IMR-90 (cell line): ENCODE data around the gene PSEN2. TPM values are rescaled to one million over a fixed set of nuclear protein-coding genes. Genes with fewer than 3 reads are reported as not detected.

Source experiments
- ATAC-seq: fragments of 200-7000 bp; cut with Tn5 transposase; 2 replicates; pipeline ENCODE4 v1.9.1; 2020; ENCODE audit warnings: low read depth, mild to moderate bottlenecking, moderate library complexity
- BruUV-seq: library from RNA; stranded (reverse); fragments of 400-500 nt; replicated peaks from 2 replicates; lab custom pipeline; 2021; lab: Mats Ljungman, UMichigan
- CTCF ChIA-PET: fragments of 300-600 bp; formaldehyde crosslinking; extraction: SDS; loops from one replicate; lab custom pipeline; 2021; ENCODE audit warnings: antibody characterized with exemption; lab: Yijun Ruan, JAX
- POLR2A ChIA-PET: fragments of 300-600 bp; sonication (Branson Sonifier 250); formaldehyde crosslinking; loops from one replicate; lab custom pipeline; 2022; ENCODE audit warnings: antibody characterized with exemption; ENCODE audit not compliant: unreplicated experiment; lab: Charles Lee
- DNase-seq: peaks from one replicate; pipeline ENCODE4 v3.0.0; 2013
- H2AFZ ChIP-seq: replicated peaks from 2 replicates; pipeline ENCODE3; 2013; ENCODE audit warnings: low read length, mild to moderate bottlenecking; ENCODE audit not compliant: poor library complexity
- H2AK5ac ChIP-seq: 2 replicates; pipeline ENCODE4 v1.6.1; 2013; ENCODE audit warnings: low read depth, low read length, inconsistent platforms
- H2AK9ac ChIP-seq: replicated peaks from 2 replicates; pipeline ENCODE3; 2013; ENCODE audit warnings: mild to moderate bottlenecking, low read depth, low read length, moderate library complexity; ENCODE audit not compliant: poor library complexity
- H2BK120ac ChIP-seq: 2 replicates; pipeline ENCODE4 v1.6.1; 2013; ENCODE audit warnings: low read depth, low read length, inconsistent platforms
- H2BK15ac ChIP-seq: 3 replicates; pipeline ENCODE4 v1.6.1; 2013; ENCODE audit warnings: low read depth, low read length, inconsistent platforms
- H2BK20ac ChIP-seq: 2 replicates; pipeline ENCODE4 v1.6.1; 2013; ENCODE audit warnings: low read depth, mild to moderate bottlenecking, inconsistent platforms, low read length, moderate library complexity
- H2BK5ac ChIP-seq: 2 replicates; pipeline ENCODE4 v1.6.1; 2013; ENCODE audit warnings: mild to moderate bottlenecking, low read depth, low read length, inconsistent platforms; ENCODE audit not compliant: poor library complexity, severe bottlenecking
- H3K14ac ChIP-seq: replicated peaks from 2 replicates; pipeline ENCODE4 v1.6.1; 2013; ENCODE audit warnings: low read depth, low read length, inconsistent platforms
- H3K18ac ChIP-seq: 2 replicates; pipeline ENCODE4 v1.6.1; 2013; ENCODE audit warnings: low read depth, low read length, control low read depth
- H3K23ac ChIP-seq: 2 replicates; pipeline ENCODE4 v1.6.1; 2013; ENCODE audit warnings: low read depth, low read length, inconsistent platforms
- H3K27ac ChIP-seq: 2 replicates; pipeline ENCODE4 v1.5.1; 2013; ENCODE audit warnings: mild to moderate bottlenecking, control low read depth, low read length; ENCODE audit not compliant: insufficient read depth
- H3K27me3 ChIP-seq: 2 replicates; pipeline ENCODE4 v1.6.1; 2013; ENCODE audit warnings: low read length; ENCODE audit not compliant: control insufficient read depth, insufficient read depth
- H3K36me3 ChIP-seq: 2 replicates; pipeline ENCODE4 v1.6.1; 2013; ENCODE audit warnings: low read length, mixed read lengths; ENCODE audit not compliant: control insufficient read depth, insufficient read depth
- H3K4ac ChIP-seq: 2 replicates; pipeline ENCODE4 v1.6.1; 2013; ENCODE audit warnings: low read depth, low read length, inconsistent platforms
- H3K4me1 ChIP-seq: 2 replicates; pipeline ENCODE4 v1.6.1; 2013; ENCODE audit warnings: low read length, mixed read lengths; ENCODE audit not compliant: control insufficient read depth, insufficient read depth
- H3K4me2 ChIP-seq: 2 replicates; pipeline ENCODE4 v1.6.1; 2013; ENCODE audit warnings: low read depth, mild to moderate bottlenecking, control low read depth, low read length, moderate library complexity
- H3K4me3 ChIP-seq: 2 replicates; pipeline ENCODE4 v1.5.1; 2013; ENCODE audit warnings: low read depth, mild to moderate bottlenecking, control low read depth, low read length, moderate library complexity; ENCODE audit not compliant: insufficient read depth
- H3K56ac ChIP-seq: 2 replicates; pipeline ENCODE4 v1.6.1; 2013; ENCODE audit warnings: low read length, inconsistent platforms; ENCODE audit not compliant: insufficient read depth; ENCODE audit errors: extremely low read depth
- H3K79me1 ChIP-seq, 2 experiments: 2 replicates each; pipeline ENCODE4 v1.6.1; 2013; ENCODE audit warnings: low read length in 2 of 2, inconsistent platforms in 1 of 2, low read depth in 1 of 2
- H3K9ac ChIP-seq: 2 replicates; pipeline ENCODE4 v1.6.1; 2013; ENCODE audit warnings: low read depth, low read length, control low read depth
- H3K9me1 ChIP-seq: 2 replicates; pipeline ENCODE4 v1.6.1; 2013; ENCODE audit warnings: low read length, inconsistent platforms; ENCODE audit not compliant: insufficient read depth
- H3K9me3 ChIP-seq: 2 replicates; pipeline ENCODE4 v1.6.1; 2013; ENCODE audit warnings: low read length; ENCODE audit not compliant: control insufficient read depth, insufficient read depth
- H4K20me1 ChIP-seq: 2 replicates; pipeline ENCODE4 v1.6.1; 2013; ENCODE audit warnings: low read length, inconsistent platforms; ENCODE audit not compliant: insufficient read depth
- H4K5ac ChIP-seq: 2 replicates; pipeline ENCODE4 v1.6.1; 2013; ENCODE audit warnings: mild to moderate bottlenecking, low read depth, low read length, control low read depth
- H4K8ac ChIP-seq, 2 experiments: 2 replicates each; pipeline ENCODE4 v1.6.1; 2013; ENCODE audit warnings: low read depth in 2 of 2, low read length in 2 of 2, control low read depth in 1 of 2, inconsistent platforms in 1 of 2
- H4K91ac ChIP-seq: 2 replicates; pipeline ENCODE4 v1.6.1; 2013; ENCODE audit warnings: low read depth, low read length, inconsistent platforms; ENCODE audit not compliant: insufficient read depth
- BHLHE40 ChIP-seq: fragments of 150-350 bp; IDR thresholded peaks from 2 replicates; pipeline ENCODE4 v1.6.1; 2016; ENCODE audit warnings: mild to moderate bottlenecking, low read depth, low read length
- CEBPB ChIP-seq: IDR thresholded peaks from 2 replicates; pipeline ENCODE4 v1.6.1; 2012; ENCODE audit warnings: low read depth, low read length, improper control_type of control experiment
- CHD1 ChIP-seq: IDR thresholded peaks from 2 replicates; pipeline ENCODE4 v1.6.1; 2012; ENCODE audit warnings: low read depth, low read length, improper control_type of control experiment
- FOS ChIP-seq: fragments of 150-350 bp; IDR thresholded peaks from 2 replicates; pipeline ENCODE4 v1.6.1; 2016; ENCODE audit warnings: low read depth, low read length
- MAFK ChIP-seq: IDR thresholded peaks from 2 replicates; pipeline ENCODE4 v1.6.1; 2012; ENCODE audit warnings: low read depth, low read length, improper control_type of control experiment
- MAZ ChIP-seq: IDR thresholded peaks from 2 replicates; pipeline ENCODE4 v1.6.1; 2012; ENCODE audit warnings: low read depth, mild to moderate bottlenecking, low read length, improper control_type of control experiment, moderate library complexity, borderline replicate concordance
- MXI1 ChIP-seq: IDR thresholded peaks from 2 replicates; pipeline ENCODE4 v1.6.1; 2012; ENCODE audit warnings: low read depth, mild to moderate bottlenecking, low read length, moderate library complexity, borderline replicate concordance
- NFE2L2 ChIP-seq: fragments of 150-350 bp; IDR thresholded peaks from 2 replicates; pipeline ENCODE4 v1.6.1; 2016; ENCODE audit warnings: low read depth, mild to moderate bottlenecking, low read length
- RAD21 ChIP-seq: IDR thresholded peaks from 2 replicates; pipeline ENCODE4 v1.6.1; 2012; ENCODE audit warnings: low read length, improper control_type of control experiment
- RCOR1 ChIP-seq: IDR thresholded peaks from 2 replicates; pipeline ENCODE4 v1.6.1; 2012; ENCODE audit warnings: mild to moderate bottlenecking, low read length, improper control_type of control experiment; ENCODE audit not compliant: insufficient replicate concordance
- RFX5 ChIP-seq: IDR thresholded peaks from 2 replicates; pipeline ENCODE4 v1.8.0; 2012; ENCODE audit warnings: low read depth, mild to moderate bottlenecking, low read length, moderate library complexity
- SMC3 ChIP-seq: fragments of 150-350 bp; IDR thresholded peaks from 2 replicates; pipeline ENCODE4 v1.6.1; 2016; ENCODE audit warnings: low read depth, mild to moderate bottlenecking, antibody characterized with exemption, low read length, moderate library complexity
- USF2 ChIP-seq: fragments of 150-350 bp; IDR thresholded peaks from 2 replicates; pipeline ENCODE4 v1.6.1; 2017; ENCODE audit warnings: mild to moderate bottlenecking, antibody characterized with exemption, low read length, low read depth
- WGBS, 2 experiments: methylation state at CpG; one replicate each; pipeline versions ENCODE4 v1.1.5 to v1.1.7; 2013; ENCODE audit warnings: missing lambda C conversion rate in 2 of 2; ENCODE audit not compliant: insufficient read length in 1 of 2; ENCODE audit errors: extremely low coverage in 2 of 2; 5-methylcytosine and 5-hydroxymethylcytosine counted together
- dilution Hi-C: fragments of 300-500 bp; cut with HindIII; formaldehyde crosslinking; loops from one replicate; pipeline ENCODE4 v1.14.3; 2018; ENCODE audit warnings: low sequenced_read_pairs; ENCODE audit not compliant: unreplicated experiment
- in situ Hi-C: fragments of 300-500 bp; cut with MboI; formaldehyde crosslinking; loops from 3 replicates; pipeline ENCODE4 v1.14.3; 2019; ENCODE audit warnings: low sequenced_read_pairs, inconsistent platforms, mixed read lengths
- intact Hi-C: fragments of 100-400 bp; cut with micrococcal nuclease; formaldehyde crosslinking; loops from 2 replicates; pipeline ENCODE4 v1.10.0; 2022
- polyA plus RNA-seq, 3 experiments: library from polyadenylated mRNA; depleted of rRNA; stranded (reverse); fragments of >200 nt; gene quantifications; 2 replicates each; pipeline ENCODE4 v1.2.3, GENCODE V29; 2012; ENCODE audit warnings: low replicate concordance in 1 of 3
- total RNA-seq: library from RNA; depleted of rRNA; stranded (reverse); fragments of >200 nt; gene quantifications from 2 replicates; pipeline ENCODE4 v1.2.3, GENCODE V29; 2012
- TF ChIP-seq, protein P1 (sequence below): fragments of 150-350 bp; IDR thresholded peaks from 2 replicates; pipeline ENCODE4 v1.6.1; 2016; ENCODE audit warnings: low read depth, mild to moderate bottlenecking, low read length, moderate library complexity, borderline replicate concordance
- TF ChIP-seq, protein P2 (sequence below): conservative IDR thresholded peaks from 2 replicates; pipeline ENCODE4 v1.5.1; 2012; ENCODE audit warnings: mild to moderate bottlenecking, low read depth, low read length, improper control_type of control experiment

The PSEN2 gene
- total and polyA plus RNA-seq, 2 of the 4 experiments (the other 2 are of a cell fraction): 15.0 to 24.4 TPM

DNA sequence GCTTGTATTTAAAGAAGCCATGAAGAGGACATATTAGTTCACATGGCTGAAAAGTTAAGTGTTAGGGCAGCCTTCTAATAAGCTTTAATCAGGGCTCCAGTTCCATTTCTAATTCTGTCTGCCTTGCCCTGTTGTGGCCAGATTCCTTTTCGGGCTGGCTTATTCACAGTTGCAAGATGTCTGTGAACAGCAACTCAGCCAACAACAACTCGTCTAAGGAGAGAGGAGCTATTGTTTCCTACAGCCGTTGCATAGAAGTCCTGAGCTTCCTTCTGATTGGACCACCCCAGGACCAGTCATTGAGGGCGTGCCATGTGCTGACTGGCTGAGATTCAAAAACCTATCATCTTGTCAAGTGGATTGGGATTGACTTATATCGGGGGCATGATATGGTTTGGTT is 51.1 kb downstream of the PSEN2 start:
- dilution Hi-C loops: no loop called here

More for the DNA sequence above, 51.1 kb downstream of the PSEN2 start:
- Histone ChIP-seq H4K8ac (no peak overlapping the region), H3K27ac (no peak overlapping the region), H4K20me1 (no peaks in the 10 kb centered on the region), H3K4me2 (no peak overlapping the region), H3K4me3 (no peak overlapping the region), H3K9me1 (no peaks in the 10 kb centered on the region), H3K36me3 (no peaks in the 10 kb centered on the region), H2AK9ac (no peak overlapping the region), H2BK20ac (no peak overlapping the region), H2BK120ac (no peak overlapping the region), H3K23ac (no peak overlapping the region), H3K79me1 (no peaks in the 10 kb centered on the region), H3K18ac (no peak overlapping the region), H2BK5ac (no peak overlapping the region), H4K91ac (no peak overlapping the region), H3K9me3 (no peaks in the 10 kb centered on the region), H2BK15ac (no peak overlapping the region), H4K5ac (no peak overlapping the region), H2AK5ac (no peak overlapping the region), H3K14ac (no peak overlapping the region), H3K4ac (no peak overlapping the region), H3K4me1 (no peaks in the 10 kb centered on the region), H3K56ac (no peak overlapping the region), H2AFZ (peak overlapping the region; percentile 1), H3K27me3 (no peaks in the 10 kb centered on the region), H3K9ac (no peak overlapping the region)
- DNase-seq: no peak
- intact Hi-C loops (no loop called here), in situ Hi-C loops (no loop called here)
- WGBS, 2 experiments: no CpG with 5 or more reads among the region's 5 CpGs
- BruUV-seq: no TSS peak
- no peak for ATAC-seq
- POLR2A ChIA-PET: interaction anchor here (0.5 kb wide), 1 partner anchor 594 kb away, joined by 3 read pairs; no protein-coding TSS in a partner anchor
- CTCF ChIA-PET: no interaction called here
- no peak for TF ChIP-seq MAZ
- TF ChIP-seq USF2: no peak
- TF ChIP-seq BHLHE40: no peak
- no peak for TF ChIP-seq CHD1
- no peak for TF ChIP-seq FOS
- TF ChIP-seq, protein P1, sequence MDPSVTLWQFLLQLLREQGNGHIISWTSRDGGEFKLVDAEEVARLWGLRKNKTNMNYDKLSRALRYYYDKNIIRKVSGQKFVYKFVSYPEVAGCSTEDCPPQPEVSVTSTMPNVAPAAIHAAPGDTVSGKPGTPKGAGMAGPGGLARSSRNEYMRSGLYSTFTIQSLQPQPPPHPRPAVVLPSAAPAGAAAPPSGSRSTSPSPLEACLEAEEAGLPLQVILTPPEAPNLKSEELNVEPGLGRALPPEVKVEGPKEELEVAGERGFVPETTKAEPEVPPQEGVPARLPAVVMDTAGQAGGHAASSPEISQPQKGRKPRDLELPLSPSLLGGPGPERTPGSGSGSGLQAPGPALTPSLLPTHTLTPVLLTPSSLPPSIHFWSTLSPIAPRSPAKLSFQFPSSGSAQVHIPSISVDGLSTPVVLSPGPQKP: no peak
- TF ChIP-seq CEBPB: no peak
- no peak for TF ChIP-seq SMC3
- no peak for TF ChIP-seq NFE2L2
- TF ChIP-seq MAFK: no peak
- TF ChIP-seq MXI1: no peak
- no peak for TF ChIP-seq RAD21
- TF ChIP-seq, protein P2, sequence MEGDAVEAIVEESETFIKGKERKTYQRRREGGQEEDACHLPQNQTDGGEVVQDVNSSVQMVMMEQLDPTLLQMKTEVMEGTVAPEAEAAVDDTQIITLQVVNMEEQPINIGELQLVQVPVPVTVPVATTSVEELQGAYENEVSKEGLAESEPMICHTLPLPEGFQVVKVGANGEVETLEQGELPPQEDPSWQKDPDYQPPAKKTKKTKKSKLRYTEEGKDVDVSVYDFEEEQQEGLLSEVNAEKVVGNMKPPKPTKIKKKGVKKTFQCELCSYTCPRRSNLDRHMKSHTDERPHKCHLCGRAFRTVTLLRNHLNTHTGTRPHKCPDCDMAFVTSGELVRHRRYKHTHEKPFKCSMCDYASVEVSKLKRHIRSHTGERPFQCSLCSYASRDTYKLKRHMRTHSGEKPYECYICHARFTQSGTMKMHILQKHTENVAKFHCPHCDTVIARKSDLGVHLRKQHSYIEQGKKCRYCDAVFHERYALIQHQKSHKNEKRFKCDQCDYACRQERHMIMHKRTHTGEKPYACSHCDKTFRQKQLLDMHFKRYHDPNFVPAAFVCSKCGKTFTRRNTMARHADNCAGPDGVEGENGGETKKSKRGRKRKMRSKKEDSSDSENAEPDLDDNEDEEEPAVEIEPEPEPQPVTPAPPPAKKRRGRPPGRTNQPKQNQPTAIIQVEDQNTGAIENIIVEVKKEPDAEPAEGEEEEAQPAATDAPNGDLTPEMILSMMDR: no peak
- no peak for TF ChIP-seq RFX5
- TF ChIP-seq RCOR1: no peak
